H1 (cell line): ENCODE results near the gene CCDC8. TPM values are rescaled to one million over a fixed set of nuclear protein-coding genes. Genes with fewer than 3 reads are reported as not detected.

Source experiments
- CTCF ChIA-PET: fragments of 300-600 bp; sonication (Branson Sonifier 250); formaldehyde crosslinking; loops from one replicate; lab custom pipeline; 2021; ENCODE audit not compliant: partially characterized antibody; lab: Charles Lee
- POLR2A ChIA-PET: fragments of 300-600 bp; sonication (Branson Sonifier 250); formaldehyde crosslinking; loops from one replicate; lab custom pipeline; 2021; ENCODE audit warnings: inconsistent platforms; ENCODE audit not compliant: partially characterized antibody; lab: Charles Lee
- DNase-seq, 2 experiments: peaks; one replicate each; pipeline versions ENCODE4 v3.0.0 to v3.0.0-alpha.2; 2010 to 2022; ENCODE audit warnings: low spot score in 2 of 2, low read depth in 1 of 2, mixed read lengths in 1 of 2
- FAIRE-seq: peaks from 2 replicates; lab custom pipeline; 2011; peaks lifted over from hg19 to GRCh38; lab: Jason Lieb, UNC
- H2AFZ ChIP-seq: 2 replicates; pipeline ENCODE4 v1.8.1; 2012; ENCODE audit warnings: low read length, inconsistent platforms
- H2AK5ac ChIP-seq: 2 replicates; pipeline ENCODE4 v1.6.1; 2013; ENCODE audit warnings: low read depth, low read length
- H2BK120ac ChIP-seq: replicated peaks from 2 replicates; pipeline ENCODE3; 2013; ENCODE audit warnings: low read depth, low read length, inconsistent platforms
- H2BK12ac ChIP-seq: 2 replicates; pipeline ENCODE4 v1.6.1; 2013; ENCODE audit warnings: low read depth, low read length
- H2BK15ac ChIP-seq: 2 replicates; pipeline ENCODE4 v1.6.1; 2013; ENCODE audit warnings: low read length
- H2BK20ac ChIP-seq: 2 replicates; pipeline ENCODE4 v1.6.1; 2013; ENCODE audit warnings: low read length
- H2BK5ac ChIP-seq: 2 replicates; pipeline ENCODE4 v1.6.1; 2013; ENCODE audit warnings: low read depth, low read length
- H3K14ac ChIP-seq: 2 replicates; pipeline ENCODE4 v1.6.1; 2013; ENCODE audit warnings: inconsistent platforms; ENCODE audit not compliant: insufficient read length
- H3K18ac ChIP-seq: 2 replicates; pipeline ENCODE4 v1.6.1; 2013; ENCODE audit warnings: low read length; ENCODE audit errors: extremely low read depth
- H3K23ac ChIP-seq: 2 replicates; pipeline ENCODE4 v1.6.1; 2013; ENCODE audit warnings: inconsistent platforms; ENCODE audit not compliant: insufficient read length
- H3K23me2 ChIP-seq: 2 replicates; pipeline ENCODE4 v1.6.1; 2013; ENCODE audit warnings: low read depth, low read length
- H3K27ac ChIP-seq: 2 replicates; pipeline ENCODE4 v1.6.1; 2011; ENCODE audit warnings: low read depth, low read length, inconsistent platforms
- H3K27me3 ChIP-seq, 4 experiments: replicated peaks in 1 of 4; 1 replicate in 1 of 4; 2 replicates in 3 of 4; pipeline versions ENCODE4 v1.6.1 to v1.8.1; 2011 to 2013; ENCODE audit warnings: low read length in 3 of 4, mild to moderate bottlenecking in 3 of 4, inconsistent platforms in 2 of 4, mixed read lengths in 2 of 4, moderate library complexity in 1 of 4; ENCODE audit not compliant: control insufficient read depth in 3 of 4, insufficient read depth in 3 of 4; ENCODE audit errors: extremely low read depth in 1 of 4
- H3K36me3 ChIP-seq, 4 experiments: 2 replicates each; pipeline versions ENCODE4 v1.6.1 to v1.8.1; 2011 to 2013; ENCODE audit warnings: mild to moderate bottlenecking in 4 of 4, low read length in 3 of 4, moderate library complexity in 2 of 4, control low read depth in 1 of 4, inconsistent platforms in 1 of 4; ENCODE audit not compliant: insufficient read depth in 4 of 4, control insufficient read depth in 2 of 4
- H3K4ac ChIP-seq: replicated peaks from 2 replicates; pipeline ENCODE3; 2013; ENCODE audit warnings: low read length, low read depth, mixed read lengths, inconsistent platforms; ENCODE audit not compliant: insufficient read length
- H3K4me1 ChIP-seq, 4 experiments: replicated peaks in 1 of 4; 1 replicate in 1 of 4; 2 replicates in 3 of 4; pipeline versions ENCODE4 v1.6.1 to v1.8.1; 2011 to 2013; ENCODE audit warnings: low read length in 3 of 4, inconsistent platforms in 2 of 4, mixed read lengths in 1 of 4; ENCODE audit not compliant: insufficient read depth in 4 of 4, control insufficient read depth in 3 of 4
- H3K4me2 ChIP-seq, 2 experiments: 2 replicates each; pipeline versions ENCODE4 v1.6.1 to v1.8.1; 2011 to 2013; ENCODE audit warnings: low read depth in 2 of 2, low read length in 2 of 2, control low read depth in 1 of 2, inconsistent platforms in 1 of 2, mild to moderate bottlenecking in 1 of 2; ENCODE audit not compliant: insufficient read depth in 1 of 2
- H3K4me3 ChIP-seq, 4 experiments: fragments of 200-600, 300-600 bp in 1 of 4; sonication (generic), shearing (Covaris generic), sonication (Bioruptor Twin) in 1 of 4; 2 replicates each; pipeline versions ENCODE4 v1.5.1 to v1.8.1; 2011 to 2016; ENCODE audit warnings: low read length in 4 of 4, low read depth in 3 of 4, control low read depth in 2 of 4, inconsistent platforms in 2 of 4, mild to moderate bottlenecking in 2 of 4, mixed read lengths in 1 of 4, moderate library complexity in 1 of 4; ENCODE audit not compliant: insufficient read depth in 2 of 4; ENCODE audit errors: extremely low read depth in 1 of 4
- H3K56ac ChIP-seq: replicated peaks from 2 replicates; pipeline ENCODE3; 2013; ENCODE audit warnings: low read depth, mild to moderate bottlenecking, mixed read lengths, low read length, inconsistent platforms; ENCODE audit not compliant: insufficient read length
- H3K79me1 ChIP-seq: 2 replicates; pipeline ENCODE4 v1.6.1; 2013; ENCODE audit warnings: low read depth, low read length, control low read depth
- H3K79me2 ChIP-seq, 2 experiments: 2 replicates each; pipeline versions ENCODE4 v1.6.1 to v1.8.1; 2012 to 2013; ENCODE audit warnings: low read length in 2 of 2, mild to moderate bottlenecking in 2 of 2, inconsistent platforms in 1 of 2; ENCODE audit not compliant: insufficient read depth in 2 of 2, control insufficient read depth in 1 of 2
- H3K9ac ChIP-seq, 4 experiments: replicated peaks in 1 of 4; 1 replicate in 1 of 4; 2 replicates in 3 of 4; pipeline versions ENCODE4 v1.6.1 to v1.8.1; 2011 to 2013; ENCODE audit warnings: low read depth in 3 of 4, low read length in 3 of 4, control low read depth in 2 of 4, mild to moderate bottlenecking in 2 of 4, moderate library complexity in 2 of 4, inconsistent platforms in 1 of 4; ENCODE audit errors: extremely low read depth in 1 of 4
- H3K9me3 ChIP-seq, 2 experiments: 2 replicates each; pipeline versions ENCODE4 v1.6.1 to v1.8.1; 2012 to 2013; ENCODE audit warnings: mild to moderate bottlenecking in 2 of 2, moderate library complexity in 2 of 2, control low read depth in 1 of 2, inconsistent platforms in 1 of 2, low read depth in 1 of 2, low read length in 1 of 2, mixed read lengths in 1 of 2; ENCODE audit not compliant: insufficient read depth in 2 of 2
- H4K20me1 ChIP-seq, 2 experiments: replicated peaks in 1 of 2; 2 replicates each; pipeline versions ENCODE3 to v1.8.1; 2011 to 2013; ENCODE audit warnings: inconsistent platforms in 2 of 2, low read length in 2 of 2, mild to moderate bottlenecking in 1 of 2; ENCODE audit not compliant: insufficient read depth in 2 of 2, control insufficient read depth in 1 of 2
- H4K5ac ChIP-seq: 2 replicates; pipeline ENCODE4 v1.6.1; 2013; ENCODE audit warnings: low read length, low read depth, mixed read lengths, inconsistent platforms; ENCODE audit not compliant: insufficient read length
- H4K8ac ChIP-seq: 2 replicates; pipeline ENCODE4 v1.8.0; 2013; ENCODE audit warnings: mild to moderate bottlenecking, moderate library complexity, low read length, inconsistent platforms; ENCODE audit not compliant: insufficient read depth; ENCODE audit errors: extremely low read depth
- H4K91ac ChIP-seq: replicated peaks from 2 replicates; pipeline ENCODE3; 2013; ENCODE audit warnings: low read length, mixed read lengths, inconsistent platforms; ENCODE audit not compliant: insufficient read length
- FOSL1 ChIP-seq: IDR thresholded peaks from 2 replicates; pipeline ENCODE4 v1.6.1; 2011; ENCODE audit warnings: mild to moderate bottlenecking, low read depth, low read length, moderate library complexity; ENCODE audit not compliant: insufficient read depth
- HDAC6 ChIP-seq: IDR thresholded peaks from one replicate; pipeline ENCODE4 v1.7.1; 2012; ENCODE audit warnings: low read depth, mild to moderate bottlenecking, inconsistent platforms, low read length, moderate library complexity
- JUND ChIP-seq: IDR thresholded peaks from 2 replicates; pipeline ENCODE4 v1.6.1; 2011; ENCODE audit warnings: mild to moderate bottlenecking, improper control_type of control experiment, low read length
- KDM1A ChIP-seq: fragments of 200-600, 300-600 bp; sonication (generic); IDR thresholded peaks from 2 replicates; pipeline ENCODE4 v1.7.1; 2016; ENCODE audit warnings: mild to moderate bottlenecking, low read length, borderline replicate concordance
- PHF8 ChIP-seq: fragments of 200-600 bp; sonication (generic); conservative IDR thresholded peaks from 2 replicates; pipeline ENCODE4 v1.7.1; 2012; ENCODE audit warnings: low read depth, mild to moderate bottlenecking, inconsistent platforms, low read length, moderate library complexity
- SIN3A ChIP-seq, 2 experiments: IDR thresholded peaks in 1 of 2; conservative IDR thresholded peaks in 1 of 2; 2 replicates each; pipeline ENCODE4 v1.6.1; 2011 to 2012; ENCODE audit warnings: low read length in 2 of 2, improper control_type of control experiment in 1 of 2, low read depth in 1 of 2, mild to moderate bottlenecking in 1 of 2
- SIRT6 ChIP-seq: IDR thresholded peaks from one replicate; pipeline ENCODE4 v1.7.1; 2012; ENCODE audit warnings: low read length, inconsistent platforms
- SP1 ChIP-seq: IDR thresholded peaks from 2 replicates; pipeline ENCODE4 v1.6.1; 2011; ENCODE audit warnings: low read depth, low read length
- SP2 ChIP-seq: IDR thresholded peaks from 2 replicates; pipeline ENCODE4 v1.6.1; 2012; ENCODE audit warnings: mild to moderate bottlenecking, low read length, inconsistent platforms
- SUZ12 ChIP-seq: fragments of 200-600 bp; sonication (generic); IDR thresholded peaks from 2 replicates; pipeline ENCODE4 v1.6.1; 2012; ENCODE audit warnings: mild to moderate bottlenecking, inconsistent platforms, low read length, moderate library complexity, mixed read lengths
- TAF1 ChIP-seq: IDR thresholded peaks from 2 replicates; pipeline ENCODE4 v1.6.1; 2011; ENCODE audit warnings: mild to moderate bottlenecking, low read depth, low read length
- TAF7 ChIP-seq: optimal IDR thresholded peaks from 2 replicates; pipeline ENCODE3; 2011; ENCODE audit warnings: low read depth, mild to moderate bottlenecking, inconsistent platforms, low read length, moderate library complexity, borderline replicate concordance
- YY1 ChIP-seq: IDR thresholded peaks from 2 replicates; pipeline ENCODE4 v1.6.1; 2011; ENCODE audit warnings: low read depth, mild to moderate bottlenecking, low read length
- WGBS, 2 experiments: shearing (Covaris generic) in 1 of 2; methylation state at CpG; one replicate each; pipeline versions ENCODE4 v1.1.6 to v1.1.7; 2013 to 2015; ENCODE audit warnings: low lambda C conversion rate in 2 of 2, mixed read lengths in 2 of 2, inconsistent platforms in 1 of 2, low coverage in 1 of 2, missing lambda C conversion rate in 1 of 2; ENCODE audit not compliant: insufficient replicate concordance in 2 of 2, insufficient coverage in 1 of 2, insufficient read length in 1 of 2; ENCODE audit errors: extremely low coverage in 1 of 2, missing lambda C conversion rate in 1 of 2; 5-methylcytosine and 5-hydroxymethylcytosine counted together
- polyA plus RNA-seq, 7 experiments: library from polyadenylated mRNA; depleted of rRNA in 3 of 7; stranded (reverse) in 5 of 7; unstranded in 2 of 7; fragments of >200 nt in 5 of 7; fragments of 200-250 nt in 2 of 7; gene quantifications; 1 replicate in 5 of 7; 2 replicates in 1 of 7; 4 replicates in 1 of 7; pipeline versions ENCODE4 v1.2.1 to v1.2.3, GENCODE V29; 2011 to 2013; ENCODE audit warnings: missing spikeins in 2 of 7, mixed read lengths in 2 of 7
- total RNA-seq: library from RNA; stranded (reverse); fragmentation: NEBNext Ultra II Directional; extraction: Animal tissue kit (Norgen Biotek cat#: 25700); gene quantifications from 2 replicates; pipeline ENCODE4 v1.2.1, GENCODE V29; 2021
- TF ChIP-seq, protein P1 (sequence below): IDR thresholded peaks from 2 replicates; pipeline ENCODE4 v1.6.1; 2011; ENCODE audit warnings: low read length, improper control_type of control experiment

Gene CCDC8
- total and polyA plus RNA-seq, 2 of the 8 experiments (the other 6 are each of a cell fraction or from before 2014, with no cell fraction given), result 4.9 to 13.6 TPM

DNA sequence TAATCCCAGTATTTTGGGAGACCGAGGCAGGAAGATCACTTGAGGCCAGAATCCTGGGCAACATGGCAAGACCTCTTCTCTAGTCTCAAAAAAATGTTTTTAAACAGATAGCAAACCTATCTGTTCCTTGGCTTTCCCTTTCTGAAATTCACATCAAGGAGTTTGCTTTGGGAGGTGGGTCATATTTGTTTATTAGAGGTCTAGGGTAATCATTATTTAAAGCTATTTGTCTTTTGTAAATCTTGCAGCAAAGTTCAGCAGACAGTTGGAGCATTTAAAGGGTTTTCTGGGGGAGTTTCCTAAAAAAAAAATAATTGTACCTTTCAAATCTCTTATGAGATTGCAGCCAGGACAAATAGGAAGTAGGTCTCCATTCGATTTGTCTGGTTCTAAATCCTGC is 49.0 kb downstream of the CCDC8 start:
- H2BK20ac ChIP-seq, result no peak overlapping the region
- CTCF ChIA-PET, result interaction anchor here (0.6 to 2.7 kb wide), 8 partner anchors 10 to 911 kb away, joined by 3 to 11 read pairs (median 4); no protein-coding TSS in a partner anchor
- POLR2A ChIA-PET, result interaction anchor here (1.0 to 3.3 kb wide), 2 partner anchors 11 to 18 kb away, joined by 3 to 11 read pairs; no protein-coding TSS in a partner anchor
- TF ChIP-seq YY1 (no peak), KDM1A (no peak), SP2 (no peak), FOSL1 (no peak), PHF8 (no peak), SUZ12 (no peak), HDAC6 (no peak), SIN3A (conservative IDR thresholded peaks at IDR 0.05 in 1 of 2, IDR thresholded peaks at IDR 0.05 in 1 of 2; ENCODE audit: low read depth in 1 of 2, low read length in 2 of 2) (no peak), TAF1 (no peak), SP1 (no peak), JUND (no peak), TAF7 (no peak), SIRT6 (no peak)
- TF ChIP-seq, protein P1, sequence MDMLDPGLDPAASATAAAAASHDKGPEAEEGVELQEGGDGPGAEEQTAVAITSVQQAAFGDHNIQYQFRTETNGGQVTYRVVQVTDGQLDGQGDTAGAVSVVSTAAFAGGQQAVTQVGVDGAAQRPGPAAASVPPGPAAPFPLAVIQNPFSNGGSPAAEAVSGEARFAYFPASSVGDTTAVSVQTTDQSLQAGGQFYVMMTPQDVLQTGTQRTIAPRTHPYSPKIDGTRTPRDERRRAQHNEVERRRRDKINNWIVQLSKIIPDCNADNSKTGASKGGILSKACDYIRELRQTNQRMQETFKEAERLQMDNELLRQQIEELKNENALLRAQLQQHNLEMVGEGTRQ, result no peak

More for the DNA sequence above, 49.0 kb downstream of the CCDC8 start:
- Histone ChIP-seq H3K4ac (no peak overlapping the region), H4K91ac (no peak overlapping the region), H2AK5ac (no peak overlapping the region), H4K8ac (no peak overlapping the region), H2AFZ (no peak overlapping the region), H3K18ac (no peak overlapping the region), H2BK12ac (no peak overlapping the region), H4K5ac (no peak overlapping the region), H3K14ac (no peak overlapping the region), H3K23me2 (no peaks in the 10 kb centered on the region), H3K56ac (no peak overlapping the region), H3K4me2 (no peak overlapping the region), H3K23ac (no peak overlapping the region), H3K79me1 (peaks cover 11% of the 10 kb centered on the region), H2BK5ac (no peak overlapping the region), H3K9ac (no peak overlapping the region), H4K20me1 (peaks cover 0 to 10% of the 10 kb centered on the region in 2 experiments), H3K4me1 (no peaks in the 10 kb centered on the region; a peak in 1 of 7 replicates), H3K27me3 (no peaks in the 10 kb centered on the region), H2BK15ac (no peak overlapping the region), H3K79me2 (peaks cover 3 to 54% of the 10 kb centered on the region in 2 experiments; a peak in 3 of 4 replicates), H3K4me3 (no peak overlapping the region), H2BK120ac (no peak overlapping the region), H3K36me3 (peaks cover 0 to 17% (median 6%) of the 10 kb centered on the region in 4 experiments; a peak in 6 of 8 replicates), H3K27ac (no peak overlapping the region), H3K9me3 (no peaks in the 10 kb centered on the region)
- FAIRE-seq (no peak), DNase-seq (no peak)
- WGBS, 2 experiments, result 90% methylated on average over 2 of the region's 2 CpGs; no CpG with 5 or more reads in 1 of the 2 experiments
